Parathyroid adenoma (tissue), 2 donors: ENCODE data around the gene GSTM1.
"Not testable (repeated sequence)": the region's sequence is repeated elsewhere in the genome, so short reads cannot be mapped to it uniquely, and the experiment has no call there.

Experiments
- H2AFZ ChIP-seq: fragments of 300-600 bp; sonication (generic); one replicate; pipeline ENCODE4 v1.7.0; 2017; ENCODE audit warnings: antibody characterized with exemption, mild to moderate bottlenecking
- H3K27ac ChIP-seq: fragments of 300-600 bp; sonication (generic); one replicate; pipeline ENCODE4 v1.7.0; 2017
- H3K27me3 ChIP-seq: fragments of 300-600 bp; sonication (generic); one replicate; pipeline ENCODE4 v1.7.0; 2017; ENCODE audit warnings: low read length; ENCODE audit not compliant: control insufficient read depth, insufficient read depth
- H3K36me3 ChIP-seq: fragments of 300-600 bp; sonication (generic); one replicate; pipeline ENCODE4 v1.7.0; 2017; ENCODE audit warnings: low read length; ENCODE audit not compliant: control insufficient read depth, insufficient read depth
- H3K4me1 ChIP-seq: fragments of 300-600 bp; sonication (generic); one replicate; pipeline ENCODE4 v1.7.0; 2017; ENCODE audit warnings: control low read depth
- H3K4me2 ChIP-seq: fragments of 300-600 bp; sonication (generic); one replicate; pipeline ENCODE4 v1.7.0; 2017; ENCODE audit warnings: low read length
- H3K4me3 ChIP-seq: fragments of 300-600 bp; sonication (generic); one replicate; pipeline ENCODE4 v1.7.0; 2017; ENCODE audit warnings: low read depth, low read length
- H3K79me2 ChIP-seq: fragments of 300-600 bp; sonication (generic); one replicate; pipeline ENCODE4 v1.7.0; 2017; ENCODE audit warnings: control low read depth
- H3K9ac ChIP-seq: fragments of 300-600 bp; sonication (generic); one replicate; pipeline ENCODE4 v1.7.0; 2017; ENCODE audit warnings: mild to moderate bottlenecking
- H3K9me3 ChIP-seq: fragments of 300-600 bp; sonication (generic); one replicate; pipeline ENCODE4 v1.7.0; 2017; ENCODE audit warnings: low read length; ENCODE audit not compliant: control insufficient read depth
- CTCF ChIP-seq: fragments of 300-600 bp; sonication (generic); IDR thresholded peaks from one replicate; pipeline ENCODE4 v1.7.0; 2017; ENCODE audit warnings: antibody characterized with exemption, mild to moderate bottlenecking
- donor health status: primary hyperparathyroidism.

GSTM1 gene

GRCh38 chr1:109689844-109690405 lies 2.3 kb downstream of the GSTM1 start:
- no peaks in the 10 kb centered on the region for H3K36me3 ChIP-seq
- H3K79me2 ChIP-seq, result no peaks in the 10 kb centered on the region
- no peak for TF ChIP-seq CTCF
- no peak overlapping the region for H3K4me3 ChIP-seq
- H3K9ac ChIP-seq, result no peak overlapping the region
- H3K27me3 ChIP-seq, result no peaks in the 10 kb centered on the region
- no peaks in the 10 kb centered on the region for H3K4me1 ChIP-seq
- H3K4me2 ChIP-seq, result no peak overlapping the region
- H3K9me3 ChIP-seq, result no peaks in the 10 kb centered on the region
- H3K27ac ChIP-seq, result no peak overlapping the region
- H2AFZ ChIP-seq, result no peak overlapping the region

GRCh38 chr1:109691759-109692158 lies 4.1 kb downstream of the GSTM1 start:
- H3K9me3 ChIP-seq, result no peaks in the 10 kb centered on the region
- TF ChIP-seq CTCF, result no peak
- no peaks in the 10 kb centered on the region for H3K36me3 ChIP-seq
- no peak overlapping the region for H3K27ac ChIP-seq
- H3K4me1 ChIP-seq, result no peaks in the 10 kb centered on the region
- no peaks in the 10 kb centered on the region for H3K79me2 ChIP-seq
- H3K4me3 ChIP-seq, result no peak overlapping the region
- no peaks in the 10 kb centered on the region for H3K27me3 ChIP-seq
- H3K4me2 ChIP-seq, result no peak overlapping the region
- H2AFZ ChIP-seq, result no peak overlapping the region
- no peak overlapping the region for H3K9ac ChIP-seq

- not testable (repeated sequence) for H3K4me2 ChIP-seq, H3K4me1 ChIP-seq, H3K27me3 ChIP-seq
Measured at GRCh38 chr1:109694400-109694799, 6.8 kb downstream of the GSTM1 start.

GRCh38 chr1:109695138-109695537 lies 7.5 kb downstream of the GSTM1 start:
- H3K79me2 ChIP-seq, H3K4me1 ChIP-seq, H3K9ac ChIP-seq, H3K27ac ChIP-seq, H2AFZ ChIP-seq, H3K9me3 ChIP-seq, H3K27me3 ChIP-seq, H3K4me2 ChIP-seq, H3K36me3 ChIP-seq, H3K4me3 ChIP-seq: not testable (repeated sequence)

More at GRCh38 chr1:109694400-109694799, 6.8 kb downstream of the GSTM1 start:
- H3K4me3 ChIP-seq, H3K9ac ChIP-seq, H3K79me2 ChIP-seq, H3K9me3 ChIP-seq, H3K36me3 ChIP-seq, H2AFZ ChIP-seq, H3K27ac ChIP-seq: not testable (repeated sequence)

- Histone ChIP-seq H3K4me2 (no peak overlapping the region), H3K27me3 (no peaks in the 10 kb centered on the region), H3K27ac (no peak overlapping the region), H3K79me2 (no peaks in the 10 kb centered on the region), H3K4me3 (no peak overlapping the region), H3K36me3 (no peaks in the 10 kb centered on the region), H3K9ac (no peak overlapping the region), H2AFZ (no peak overlapping the region), H3K9me3 (no peaks in the 10 kb centered on the region), H3K4me1 (no peaks in the 10 kb centered on the region)
- no peak for TF ChIP-seq CTCF
Measured at GRCh38 chr1:109697066-109697465, 9.4 kb downstream of the GSTM1 start.

GRCh38 chr1:109697861-109698260 lies 10.2 kb downstream of the GSTM1 start:
- H3K9me3 ChIP-seq, H3K4me1 ChIP-seq, H3K4me3 ChIP-seq, H3K27ac ChIP-seq, H3K9ac ChIP-seq, H3K4me2 ChIP-seq, H3K36me3 ChIP-seq, H2AFZ ChIP-seq, H3K79me2 ChIP-seq, H3K27me3 ChIP-seq: not testable (repeated sequence)

- not testable (repeated sequence) for H3K4me2 ChIP-seq, H3K9me3 ChIP-seq, H3K36me3 ChIP-seq, H3K4me1 ChIP-seq, H3K27me3 ChIP-seq, H3K4me3 ChIP-seq, H3K9ac ChIP-seq, H3K79me2 ChIP-seq, H2AFZ ChIP-seq, H3K27ac ChIP-seq
Measured at GRCh38 chr1:109702940-109703339, 15.3 kb downstream of the GSTM1 start.
